Measurements from ENCODE around the gene GLB1L2. TPM values are rescaled to one million over a fixed set of nuclear protein-coding genes. Genes with fewer than 3 reads are reported as not detected.

Gene GLB1L2
- total and polyA plus RNA-seq, 2 experiments from 2014 or later: 3.3 to 12.3 TPM

DNA sequence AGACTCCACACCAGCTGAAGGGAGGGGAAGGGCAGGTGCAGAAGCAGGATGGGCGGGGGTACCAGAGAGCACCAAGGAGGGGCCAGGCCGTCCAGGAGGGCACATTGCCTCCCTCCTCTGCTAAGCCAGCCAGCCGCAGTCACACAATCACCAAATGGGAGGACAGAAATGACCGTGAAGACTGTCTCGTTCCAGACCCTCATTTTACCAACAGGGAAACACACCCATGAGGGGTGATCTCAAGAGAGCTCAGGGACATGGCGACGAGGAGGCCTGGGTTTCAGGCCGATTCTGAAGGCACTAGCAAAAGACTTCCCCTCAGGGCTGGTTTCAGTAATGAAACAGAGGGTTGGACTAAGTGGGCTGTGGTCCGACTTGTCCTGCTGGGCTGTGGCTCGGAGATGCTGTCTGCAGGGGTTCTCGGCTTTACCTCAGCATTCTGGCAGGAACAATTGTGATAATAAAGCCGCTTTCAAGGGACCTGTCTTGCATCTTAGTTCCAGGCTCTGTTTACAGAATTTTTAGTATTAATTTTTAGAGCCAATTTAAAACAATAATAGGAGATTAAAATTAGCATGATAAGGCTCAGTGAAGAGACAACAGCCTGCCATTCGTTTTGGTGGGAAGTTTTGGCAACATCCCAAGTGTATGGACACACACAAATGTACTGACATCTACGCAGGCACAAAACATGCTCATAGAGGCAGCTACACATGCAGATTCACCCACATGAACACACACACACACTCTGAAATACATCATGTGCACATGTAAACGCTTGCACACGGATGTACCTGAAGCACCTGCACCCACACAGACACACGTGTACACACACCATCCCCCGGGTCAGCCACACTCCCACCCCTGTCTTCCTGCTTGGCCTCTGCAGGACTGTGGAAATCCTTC, 82.3 kb downstream of the GLB1L2 start (continued):
- TF ChIP-seq, protein P1, sequence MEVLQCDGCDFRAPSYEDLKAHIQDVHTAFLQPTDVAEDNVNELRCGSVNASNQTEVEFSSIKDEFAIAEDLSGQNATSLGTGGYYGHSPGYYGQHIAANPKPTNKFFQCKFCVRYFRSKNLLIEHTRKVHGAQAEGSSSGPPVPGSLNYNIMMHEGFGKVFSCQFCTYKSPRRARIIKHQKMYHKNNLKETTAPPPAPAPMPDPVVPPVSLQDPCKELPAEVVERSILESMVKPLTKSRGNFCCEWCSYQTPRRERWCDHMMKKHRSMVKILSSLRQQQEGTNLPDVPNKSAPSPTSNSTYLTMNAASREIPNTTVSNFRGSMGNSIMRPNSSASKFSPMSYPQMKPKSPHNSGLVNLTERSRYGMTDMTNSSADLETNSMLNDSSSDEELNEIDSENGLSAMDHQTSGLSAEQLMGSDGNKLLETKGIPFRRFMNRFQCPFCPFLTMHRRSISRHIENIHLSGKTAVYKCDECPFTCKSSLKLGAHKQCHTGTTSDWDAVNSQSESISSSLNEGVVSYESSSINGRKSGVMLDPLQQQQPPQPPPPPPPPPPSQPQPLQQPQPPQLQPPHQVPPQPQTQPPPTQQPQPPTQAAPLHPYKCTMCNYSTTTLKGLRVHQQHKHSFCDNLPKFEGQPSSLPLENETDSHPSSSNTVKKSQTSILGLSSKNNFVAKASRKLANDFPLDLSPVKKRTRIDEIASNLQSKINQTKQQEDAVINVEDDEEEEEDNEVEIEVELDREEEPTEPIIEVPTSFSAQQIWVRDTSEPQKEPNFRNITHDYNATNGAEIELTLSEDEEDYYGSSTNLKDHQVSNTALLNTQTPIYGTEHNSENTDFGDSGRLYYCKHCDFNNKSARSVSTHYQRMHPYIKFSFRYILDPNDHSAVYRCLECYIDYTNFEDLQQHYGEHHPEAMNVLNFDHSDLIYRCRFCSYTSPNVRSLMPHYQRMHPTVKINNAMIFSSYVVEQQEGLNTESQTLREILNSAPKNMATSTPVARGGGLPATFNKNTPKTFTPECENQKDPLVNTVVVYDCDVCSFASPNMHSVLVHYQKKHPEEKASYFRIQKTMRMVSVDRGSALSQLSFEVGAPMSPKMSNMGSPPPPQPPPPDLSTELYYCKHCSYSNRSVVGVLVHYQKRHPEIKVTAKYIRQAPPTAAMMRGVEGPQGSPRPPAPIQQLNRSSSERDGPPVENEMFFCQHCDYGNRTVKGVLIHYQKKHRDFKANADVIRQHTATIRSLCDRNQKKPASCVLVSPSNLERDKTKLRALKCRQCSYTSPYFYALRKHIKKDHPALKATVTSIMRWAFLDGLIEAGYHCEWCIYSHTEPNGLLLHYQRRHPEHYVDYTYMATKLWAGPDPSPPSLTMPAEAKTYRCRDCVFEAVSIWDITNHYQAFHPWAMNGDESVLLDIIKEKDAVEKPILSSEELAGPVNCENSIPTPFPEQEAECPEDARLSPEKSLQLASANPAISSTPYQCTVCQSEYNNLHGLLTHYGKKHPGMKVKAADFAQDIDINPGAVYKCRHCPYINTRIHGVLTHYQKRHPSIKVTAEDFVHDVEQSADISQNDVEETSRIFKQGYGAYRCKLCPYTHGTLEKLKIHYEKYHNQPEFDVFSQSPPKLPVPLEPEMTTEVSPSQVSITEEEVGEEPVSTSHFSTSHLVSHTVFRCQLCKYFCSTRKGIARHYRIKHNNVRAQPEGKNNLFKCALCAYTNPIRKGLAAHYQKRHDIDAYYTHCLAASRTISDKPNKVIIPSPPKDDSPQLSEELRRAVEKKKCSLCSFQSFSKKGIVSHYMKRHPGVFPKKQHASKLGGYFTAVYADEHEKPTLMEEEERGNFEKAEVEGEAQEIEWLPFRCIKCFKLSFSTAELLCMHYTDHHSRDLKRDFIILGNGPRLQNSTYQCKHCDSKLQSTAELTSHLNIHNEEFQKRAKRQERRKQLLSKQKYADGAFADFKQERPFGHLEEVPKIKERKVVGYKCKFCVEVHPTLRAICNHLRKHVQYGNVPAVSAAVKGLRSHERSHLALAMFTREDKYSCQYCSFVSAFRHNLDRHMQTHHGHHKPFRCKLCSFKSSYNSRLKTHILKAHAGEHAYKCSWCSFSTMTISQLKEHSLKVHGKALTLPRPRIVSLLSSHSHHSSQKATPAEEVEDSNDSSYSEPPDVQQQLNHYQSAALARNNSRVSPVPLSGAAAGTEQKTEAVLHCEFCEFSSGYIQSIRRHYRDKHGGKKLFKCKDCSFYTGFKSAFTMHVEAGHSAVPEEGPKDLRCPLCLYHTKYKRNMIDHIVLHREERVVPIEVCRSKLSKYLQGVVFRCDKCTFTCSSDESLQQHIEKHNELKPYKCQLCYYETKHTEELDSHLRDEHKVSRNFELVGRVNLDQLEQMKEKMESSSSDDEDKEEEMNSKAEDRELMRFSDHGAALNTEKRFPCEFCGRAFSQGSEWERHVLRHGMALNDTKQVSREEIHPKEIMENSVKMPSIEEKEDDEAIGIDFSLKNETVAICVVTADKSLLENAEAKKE (CRISPR knock-in tag; IDR thresholded peaks at IDR 0.05): no peak
- TF ChIP-seq ZNF114 (CRISPR knock-in tag; IDR thresholded peaks at IDR 0.05) (no peak), EZH2 (IDR thresholded peaks at IDR 0.05; ENCODE audit: low read depth, unreplicated experiment) (no peak), ZNF331 (CRISPR knock-in tag; IDR thresholded peaks at IDR 0.05; ENCODE audit: low read depth) (no peak)

DNA sequence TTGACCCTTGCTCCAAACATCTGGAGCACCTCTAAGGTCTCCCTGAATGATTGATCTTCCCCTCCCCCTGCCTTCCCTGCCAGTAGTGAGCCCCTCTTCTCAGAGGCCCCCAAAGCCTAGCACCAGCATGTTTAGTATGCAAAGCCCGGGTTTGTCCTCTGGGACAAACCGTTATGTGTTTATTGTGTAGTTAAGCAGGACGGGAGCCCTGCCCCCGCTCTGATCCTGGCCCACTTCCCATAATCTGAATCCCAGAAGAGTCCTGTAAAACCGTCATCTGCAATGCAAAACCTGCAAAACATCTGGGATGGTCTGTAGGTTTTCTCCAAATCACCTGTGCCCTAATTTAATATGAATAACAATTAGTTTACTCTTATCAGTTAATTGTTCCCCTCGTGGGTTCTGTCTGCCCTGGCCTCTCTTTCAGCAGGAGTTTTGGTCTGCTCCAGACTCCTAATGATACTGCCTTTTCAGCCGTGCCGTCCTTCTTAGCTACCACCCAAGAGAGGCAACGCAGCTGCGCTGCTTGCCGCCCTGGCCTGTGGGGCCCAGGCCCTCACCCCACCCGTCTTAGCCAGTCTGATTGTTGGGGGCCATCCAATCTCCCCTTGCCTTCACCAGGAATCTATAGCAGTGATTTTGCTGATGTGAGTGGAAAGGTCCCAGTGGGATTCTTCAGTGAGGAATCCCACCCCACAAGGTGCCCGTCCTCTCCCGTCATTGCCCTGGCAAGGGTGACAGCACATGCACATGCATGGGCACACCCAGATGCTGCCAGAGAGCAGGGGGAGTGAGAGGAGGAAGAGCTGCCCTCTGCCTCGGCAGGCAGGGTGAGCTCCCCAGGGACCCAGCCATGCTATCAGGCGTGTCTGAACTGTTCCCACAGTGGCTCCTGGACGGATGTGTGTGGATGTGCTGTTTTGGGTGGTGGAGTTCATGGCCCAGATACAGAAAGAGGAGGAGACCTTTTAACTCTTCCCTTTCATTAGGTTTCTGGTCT, 83.3 kb downstream of the GLB1L2 start:
- H3K27ac ChIP-seq (ENCODE audit: low read depth): no peak overlapping the region
- peaks cover 42% of the 10 kb centered on the region for H3K4me1 ChIP-seq (ENCODE audit: insufficient read depth)
- no peaks in the 10 kb centered on the region for H3K9me2 ChIP-seq (ENCODE audit: insufficient read depth)
- 0 out of 2 replicates have a peak, but pooled peaks cover 5% of the 10 kb centered on the region for H3F3A ChIP-seq (replicated peaks; ENCODE audit: low read depth)
- no peaks in the 10 kb centered on the region; the same call in 2 of the 3 replicates for H3K36me3 Mint-ChIP-seq (ENCODE audit: low read depth)
- no peaks in the 10 kb centered on the region for H3K9me3 Mint-ChIP-seq
- peaks cover 15% of the 10 kb centered on the region for H3K79me2 ChIP-seq (replicated peaks; ENCODE audit: insufficient read depth)
- H2AFZ ChIP-seq: no peak overlapping the region
- peaks cover 4% of the 10 kb centered on the region for H4K20me1 ChIP-seq (replicated peaks; ENCODE audit: insufficient read depth)
- peaks cover 11% of the 10 kb centered on the region for H3K27me3 ChIP-seq (ENCODE audit: insufficient read depth)
- peaks cover 46% of the 10 kb centered on the region for H3K4me1 Mint-ChIP-seq
- peak overlapping the region; percentile 94 for H3K4me2 ChIP-seq
- H3K4me3 Mint-ChIP-seq: peak overlapping the region; percentile 56
- DNase-seq (ENCODE audit: low spot score) (no peak), ATAC-seq (no peak)
- peak overlapping the region; percentile 77; the same call in 1 of the 2 replicates for H3K4me3 ChIP-seq
- peaks cover 30% of the 10 kb centered on the region for H3K27me3 Mint-ChIP-seq (ENCODE audit: insufficient read depth, low read depth, poor library complexity)
- 0 out of 2 replicates have a peak overlapping the region, but pooled peaks have one; percentile 3 for H3K27ac Mint-ChIP-seq
- H3K36me3 ChIP-seq (ENCODE audit: insufficient read depth): no peaks in the 10 kb centered on the region
- no peak for TF ChIP-seq ZNF331 (CRISPR knock-in tag; IDR thresholded peaks at IDR 0.05; ENCODE audit: low read depth)
- TF ChIP-seq, protein P2, sequence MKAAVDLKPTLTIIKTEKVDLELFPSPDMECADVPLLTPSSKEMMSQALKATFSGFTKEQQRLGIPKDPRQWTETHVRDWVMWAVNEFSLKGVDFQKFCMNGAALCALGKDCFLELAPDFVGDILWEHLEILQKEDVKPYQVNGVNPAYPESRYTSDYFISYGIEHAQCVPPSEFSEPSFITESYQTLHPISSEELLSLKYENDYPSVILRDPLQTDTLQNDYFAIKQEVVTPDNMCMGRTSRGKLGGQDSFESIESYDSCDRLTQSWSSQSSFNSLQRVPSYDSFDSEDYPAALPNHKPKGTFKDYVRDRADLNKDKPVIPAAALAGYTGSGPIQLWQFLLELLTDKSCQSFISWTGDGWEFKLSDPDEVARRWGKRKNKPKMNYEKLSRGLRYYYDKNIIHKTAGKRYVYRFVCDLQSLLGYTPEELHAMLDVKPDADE (IDR thresholded peaks at IDR 0.05): no peak
- TF ChIP-seq EZH2phosphoT487 (IDR thresholded peaks at IDR 0.05; ENCODE audit: unreplicated experiment): no peak
- no peak for TF ChIP-seq JUNB (IDR thresholded peaks at IDR 0.05; ENCODE audit: unreplicated experiment)
- TF ChIP-seq ZNF114 (CRISPR knock-in tag; IDR thresholded peaks at IDR 0.05): no peak
- no peak for TF ChIP-seq NANOG (IDR thresholded peaks at IDR 0.05; ENCODE audit: borderline replicate concordance)
- TF ChIP-seq POLR2AphosphoS5 (IDR thresholded peaks at IDR 0.05; ENCODE audit: low read depth): no peak
- no peak for TF ChIP-seq EZH2 (IDR thresholded peaks at IDR 0.05; ENCODE audit: low read depth, unreplicated experiment)
- TF ChIP-seq, protein P3, sequence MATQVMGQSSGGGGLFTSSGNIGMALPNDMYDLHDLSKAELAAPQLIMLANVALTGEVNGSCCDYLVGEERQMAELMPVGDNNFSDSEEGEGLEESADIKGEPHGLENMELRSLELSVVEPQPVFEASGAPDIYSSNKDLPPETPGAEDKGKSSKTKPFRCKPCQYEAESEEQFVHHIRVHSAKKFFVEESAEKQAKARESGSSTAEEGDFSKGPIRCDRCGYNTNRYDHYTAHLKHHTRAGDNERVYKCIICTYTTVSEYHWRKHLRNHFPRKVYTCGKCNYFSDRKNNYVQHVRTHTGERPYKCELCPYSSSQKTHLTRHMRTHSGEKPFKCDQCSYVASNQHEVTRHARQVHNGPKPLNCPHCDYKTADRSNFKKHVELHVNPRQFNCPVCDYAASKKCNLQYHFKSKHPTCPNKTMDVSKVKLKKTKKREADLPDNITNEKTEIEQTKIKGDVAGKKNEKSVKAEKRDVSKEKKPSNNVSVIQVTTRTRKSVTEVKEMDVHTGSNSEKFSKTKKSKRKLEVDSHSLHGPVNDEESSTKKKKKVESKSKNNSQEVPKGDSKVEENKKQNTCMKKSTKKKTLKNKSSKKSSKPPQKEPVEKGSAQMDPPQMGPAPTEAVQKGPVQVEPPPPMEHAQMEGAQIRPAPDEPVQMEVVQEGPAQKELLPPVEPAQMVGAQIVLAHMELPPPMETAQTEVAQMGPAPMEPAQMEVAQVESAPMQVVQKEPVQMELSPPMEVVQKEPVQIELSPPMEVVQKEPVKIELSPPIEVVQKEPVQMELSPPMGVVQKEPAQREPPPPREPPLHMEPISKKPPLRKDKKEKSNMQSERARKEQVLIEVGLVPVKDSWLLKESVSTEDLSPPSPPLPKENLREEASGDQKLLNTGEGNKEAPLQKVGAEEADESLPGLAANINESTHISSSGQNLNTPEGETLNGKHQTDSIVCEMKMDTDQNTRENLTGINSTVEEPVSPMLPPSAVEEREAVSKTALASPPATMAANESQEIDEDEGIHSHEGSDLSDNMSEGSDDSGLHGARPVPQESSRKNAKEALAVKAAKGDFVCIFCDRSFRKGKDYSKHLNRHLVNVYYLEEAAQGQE (IDR thresholded peaks at IDR 0.05; ENCODE audit: unreplicated experiment): no peak

All from GM23338 (cell line).